H1 (cell line): Measurements from ENCODE around the gene VPS26B. TPM values are rescaled to one million over a fixed set of nuclear protein-coding genes. Genes with fewer than 3 reads are reported as not detected.

Source experiments
- CTCF ChIA-PET: fragments of 300-600 bp; sonication (Branson Sonifier 250); formaldehyde crosslinking; loops from one replicate; lab custom pipeline; 2021; ENCODE audit not compliant: partially characterized antibody; lab: Charles Lee
- POLR2A ChIA-PET: fragments of 300-600 bp; sonication (Branson Sonifier 250); formaldehyde crosslinking; loops from one replicate; lab custom pipeline; 2021; ENCODE audit warnings: inconsistent platforms; ENCODE audit not compliant: partially characterized antibody; lab: Charles Lee
- DNase-seq, 2 experiments: peaks; one replicate each; pipeline versions ENCODE4 v3.0.0 to v3.0.0-alpha.2; 2010 to 2022; ENCODE audit warnings: low spot score in 2 of 2, low read depth in 1 of 2, mixed read lengths in 1 of 2
- FAIRE-seq: peaks from 2 replicates; lab custom pipeline; 2011; peaks lifted over from hg19 to GRCh38; lab: Jason Lieb, UNC
- H2AFZ ChIP-seq: 2 replicates; pipeline ENCODE4 v1.8.1; 2012; ENCODE audit warnings: low read length, inconsistent platforms
- H2AK5ac ChIP-seq: 2 replicates; pipeline ENCODE4 v1.6.1; 2013; ENCODE audit warnings: low read depth, low read length
- H2BK120ac ChIP-seq: replicated peaks from 2 replicates; pipeline ENCODE3; 2013; ENCODE audit warnings: low read depth, low read length, inconsistent platforms
- H2BK12ac ChIP-seq: 2 replicates; pipeline ENCODE4 v1.6.1; 2013; ENCODE audit warnings: low read depth, low read length
- H2BK15ac ChIP-seq: 2 replicates; pipeline ENCODE4 v1.6.1; 2013; ENCODE audit warnings: low read length
- H2BK20ac ChIP-seq: 2 replicates; pipeline ENCODE4 v1.6.1; 2013; ENCODE audit warnings: low read length
- H2BK5ac ChIP-seq: 2 replicates; pipeline ENCODE4 v1.6.1; 2013; ENCODE audit warnings: low read depth, low read length
- H3K14ac ChIP-seq: 2 replicates; pipeline ENCODE4 v1.6.1; 2013; ENCODE audit warnings: inconsistent platforms; ENCODE audit not compliant: insufficient read length
- H3K18ac ChIP-seq: 2 replicates; pipeline ENCODE4 v1.6.1; 2013; ENCODE audit warnings: low read length; ENCODE audit errors: extremely low read depth
- H3K23ac ChIP-seq: 2 replicates; pipeline ENCODE4 v1.6.1; 2013; ENCODE audit warnings: inconsistent platforms; ENCODE audit not compliant: insufficient read length
- H3K23me2 ChIP-seq: 2 replicates; pipeline ENCODE4 v1.6.1; 2013; ENCODE audit warnings: low read depth, low read length
- H3K27ac ChIP-seq: 2 replicates; pipeline ENCODE4 v1.6.1; 2011; ENCODE audit warnings: low read depth, low read length, inconsistent platforms
- H3K27me3 ChIP-seq, 4 experiments: replicated peaks in 1 of 4; 1 replicate in 1 of 4; 2 replicates in 3 of 4; pipeline versions ENCODE4 v1.6.1 to v1.8.1; 2011 to 2013; ENCODE audit warnings: low read length in 3 of 4, mild to moderate bottlenecking in 3 of 4, inconsistent platforms in 2 of 4, mixed read lengths in 2 of 4, moderate library complexity in 1 of 4; ENCODE audit not compliant: control insufficient read depth in 3 of 4, insufficient read depth in 3 of 4; ENCODE audit errors: extremely low read depth in 1 of 4
- H3K36me3 ChIP-seq, 4 experiments: 2 replicates each; pipeline versions ENCODE4 v1.6.1 to v1.8.1; 2011 to 2013; ENCODE audit warnings: mild to moderate bottlenecking in 4 of 4, low read length in 3 of 4, moderate library complexity in 2 of 4, control low read depth in 1 of 4, inconsistent platforms in 1 of 4; ENCODE audit not compliant: insufficient read depth in 4 of 4, control insufficient read depth in 2 of 4
- H3K4ac ChIP-seq: replicated peaks from 2 replicates; pipeline ENCODE3; 2013; ENCODE audit warnings: low read length, low read depth, mixed read lengths, inconsistent platforms; ENCODE audit not compliant: insufficient read length
- H3K4me1 ChIP-seq, 4 experiments: replicated peaks in 1 of 4; 1 replicate in 1 of 4; 2 replicates in 3 of 4; pipeline versions ENCODE4 v1.6.1 to v1.8.1; 2011 to 2013; ENCODE audit warnings: low read length in 3 of 4, inconsistent platforms in 2 of 4, mixed read lengths in 1 of 4; ENCODE audit not compliant: insufficient read depth in 4 of 4, control insufficient read depth in 3 of 4
- H3K4me2 ChIP-seq, 2 experiments: 2 replicates each; pipeline versions ENCODE4 v1.6.1 to v1.8.1; 2011 to 2013; ENCODE audit warnings: low read depth in 2 of 2, low read length in 2 of 2, control low read depth in 1 of 2, inconsistent platforms in 1 of 2, mild to moderate bottlenecking in 1 of 2; ENCODE audit not compliant: insufficient read depth in 1 of 2
- H3K4me3 ChIP-seq, 4 experiments: fragments of 200-600, 300-600 bp in 1 of 4; sonication (generic), shearing (Covaris generic), sonication (Bioruptor Twin) in 1 of 4; 2 replicates each; pipeline versions ENCODE4 v1.5.1 to v1.8.1; 2011 to 2016; ENCODE audit warnings: low read length in 4 of 4, low read depth in 3 of 4, control low read depth in 2 of 4, inconsistent platforms in 2 of 4, mild to moderate bottlenecking in 2 of 4, mixed read lengths in 1 of 4, moderate library complexity in 1 of 4; ENCODE audit not compliant: insufficient read depth in 2 of 4; ENCODE audit errors: extremely low read depth in 1 of 4
- H3K56ac ChIP-seq: replicated peaks from 2 replicates; pipeline ENCODE3; 2013; ENCODE audit warnings: low read depth, mild to moderate bottlenecking, mixed read lengths, low read length, inconsistent platforms; ENCODE audit not compliant: insufficient read length
- H3K79me1 ChIP-seq: 2 replicates; pipeline ENCODE4 v1.6.1; 2013; ENCODE audit warnings: low read depth, low read length, control low read depth
- H3K79me2 ChIP-seq, 2 experiments: 2 replicates each; pipeline versions ENCODE4 v1.6.1 to v1.8.1; 2012 to 2013; ENCODE audit warnings: low read length in 2 of 2, mild to moderate bottlenecking in 2 of 2, inconsistent platforms in 1 of 2; ENCODE audit not compliant: insufficient read depth in 2 of 2, control insufficient read depth in 1 of 2
- H3K9ac ChIP-seq, 4 experiments: replicated peaks in 1 of 4; 1 replicate in 1 of 4; 2 replicates in 3 of 4; pipeline versions ENCODE4 v1.6.1 to v1.8.1; 2011 to 2013; ENCODE audit warnings: low read depth in 3 of 4, low read length in 3 of 4, control low read depth in 2 of 4, mild to moderate bottlenecking in 2 of 4, moderate library complexity in 2 of 4, inconsistent platforms in 1 of 4; ENCODE audit errors: extremely low read depth in 1 of 4
- H3K9me3 ChIP-seq, 2 experiments: 2 replicates each; pipeline versions ENCODE4 v1.6.1 to v1.8.1; 2012 to 2013; ENCODE audit warnings: mild to moderate bottlenecking in 2 of 2, moderate library complexity in 2 of 2, control low read depth in 1 of 2, inconsistent platforms in 1 of 2, low read depth in 1 of 2, low read length in 1 of 2, mixed read lengths in 1 of 2; ENCODE audit not compliant: insufficient read depth in 2 of 2
- H4K20me1 ChIP-seq, 2 experiments: replicated peaks in 1 of 2; 2 replicates each; pipeline versions ENCODE3 to v1.8.1; 2011 to 2013; ENCODE audit warnings: inconsistent platforms in 2 of 2, low read length in 2 of 2, mild to moderate bottlenecking in 1 of 2; ENCODE audit not compliant: insufficient read depth in 2 of 2, control insufficient read depth in 1 of 2
- H4K5ac ChIP-seq: 2 replicates; pipeline ENCODE4 v1.6.1; 2013; ENCODE audit warnings: low read length, low read depth, mixed read lengths, inconsistent platforms; ENCODE audit not compliant: insufficient read length
- H4K8ac ChIP-seq: 2 replicates; pipeline ENCODE4 v1.8.0; 2013; ENCODE audit warnings: mild to moderate bottlenecking, moderate library complexity, low read length, inconsistent platforms; ENCODE audit not compliant: insufficient read depth; ENCODE audit errors: extremely low read depth
- H4K91ac ChIP-seq: replicated peaks from 2 replicates; pipeline ENCODE3; 2013; ENCODE audit warnings: low read length, mixed read lengths, inconsistent platforms; ENCODE audit not compliant: insufficient read length
- BRCA1 ChIP-seq: IDR thresholded peaks from 2 replicates; pipeline ENCODE4 v1.6.1; 2012; ENCODE audit warnings: low read depth, low read length, improper control_type of control experiment
- CHD2 ChIP-seq: IDR thresholded peaks from 2 replicates; pipeline ENCODE4 v1.6.1; 2012; ENCODE audit warnings: low read length, improper control_type of control experiment
- CTBP2 ChIP-seq: IDR thresholded peaks from 2 replicates; pipeline ENCODE4 v1.7.0; 2011; ENCODE audit warnings: borderline replicate concordance, mild to moderate bottlenecking, moderate library complexity, mixed read lengths, low read length; ENCODE audit not compliant: insufficient read depth, insufficient read length
- EZH2 ChIP-seq: fragments of 200-600 bp; sonication (generic); IDR thresholded peaks from 2 replicates; pipeline ENCODE4 v1.7.1; 2012; ENCODE audit warnings: low read depth, mild to moderate bottlenecking, moderate library complexity, low read length, inconsistent platforms; ENCODE audit not compliant: severe bottlenecking
- GABPA ChIP-seq: IDR thresholded peaks from 2 replicates; pipeline ENCODE4 v1.6.1; 2011; ENCODE audit warnings: mild to moderate bottlenecking, low read length, moderate library complexity, borderline replicate concordance; ENCODE audit not compliant: insufficient read depth
- HDAC6 ChIP-seq: IDR thresholded peaks from one replicate; pipeline ENCODE4 v1.7.1; 2012; ENCODE audit warnings: low read depth, mild to moderate bottlenecking, inconsistent platforms, low read length, moderate library complexity
- SAP30 ChIP-seq: fragments of 300-600 bp; sonication (generic); IDR thresholded peaks from 2 replicates; pipeline ENCODE4 v1.7.1; 2012; ENCODE audit warnings: low read length, moderate library complexity, mild to moderate bottlenecking, inconsistent platforms; ENCODE audit not compliant: insufficient read depth, insufficient replicate concordance
- ZNF274 ChIP-seq: IDR thresholded peaks from 2 replicates; pipeline ENCODE4 v1.7.0; 2012; ENCODE audit warnings: low read length, borderline replicate concordance; ENCODE audit errors: extremely low read depth
- WGBS, 2 experiments: shearing (Covaris generic) in 1 of 2; methylation state at CpG; one replicate each; pipeline versions ENCODE4 v1.1.6 to v1.1.7; 2013 to 2015; ENCODE audit warnings: low lambda C conversion rate in 2 of 2, mixed read lengths in 2 of 2, inconsistent platforms in 1 of 2, low coverage in 1 of 2, missing lambda C conversion rate in 1 of 2; ENCODE audit not compliant: insufficient replicate concordance in 2 of 2, insufficient coverage in 1 of 2, insufficient read length in 1 of 2; ENCODE audit errors: extremely low coverage in 1 of 2, missing lambda C conversion rate in 1 of 2; 5-methylcytosine and 5-hydroxymethylcytosine counted together
- polyA plus RNA-seq, 7 experiments: library from polyadenylated mRNA; depleted of rRNA in 3 of 7; stranded (reverse) in 5 of 7; unstranded in 2 of 7; fragments of >200 nt in 5 of 7; fragments of 200-250 nt in 2 of 7; gene quantifications; 1 replicate in 5 of 7; 2 replicates in 1 of 7; 4 replicates in 1 of 7; pipeline versions ENCODE4 v1.2.1 to v1.2.3, GENCODE V29; 2011 to 2013; ENCODE audit warnings: missing spikeins in 2 of 7, mixed read lengths in 2 of 7
- total RNA-seq: library from RNA; stranded (reverse); fragmentation: NEBNext Ultra II Directional; extraction: Animal tissue kit (Norgen Biotek cat#: 25700); gene quantifications from 2 replicates; pipeline ENCODE4 v1.2.1, GENCODE V29; 2021
- TF ChIP-seq, protein P1 (sequence below): IDR thresholded peaks from 2 replicates; pipeline ENCODE4 v1.6.1; 2012; ENCODE audit warnings: low read length, inconsistent platforms
- TF ChIP-seq, protein P2 (sequence below): IDR thresholded peaks from 2 replicates; pipeline ENCODE4 v1.6.1; 2011; ENCODE audit warnings: low read length, improper control_type of control experiment

Gene VPS26B
- total and polyA plus RNA-seq, 2 of the 8 experiments (the other 6 are each of a cell fraction or from before 2014, with no cell fraction given): 18.3 to 27.0 TPM

- no peak for FAIRE-seq
- TF ChIP-seq, protein P1, sequence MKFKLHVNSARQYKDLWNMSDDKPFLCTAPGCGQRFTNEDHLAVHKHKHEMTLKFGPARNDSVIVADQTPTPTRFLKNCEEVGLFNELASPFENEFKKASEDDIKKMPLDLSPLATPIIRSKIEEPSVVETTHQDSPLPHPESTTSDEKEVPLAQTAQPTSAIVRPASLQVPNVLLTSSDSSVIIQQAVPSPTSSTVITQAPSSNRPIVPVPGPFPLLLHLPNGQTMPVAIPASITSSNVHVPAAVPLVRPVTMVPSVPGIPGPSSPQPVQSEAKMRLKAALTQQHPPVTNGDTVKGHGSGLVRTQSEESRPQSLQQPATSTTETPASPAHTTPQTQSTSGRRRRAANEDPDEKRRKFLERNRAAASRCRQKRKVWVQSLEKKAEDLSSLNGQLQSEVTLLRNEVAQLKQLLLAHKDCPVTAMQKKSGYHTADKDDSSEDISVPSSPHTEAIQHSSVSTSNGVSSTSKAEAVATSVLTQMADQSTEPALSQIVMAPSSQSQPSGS: no peak
- TF ChIP-seq, protein P2, sequence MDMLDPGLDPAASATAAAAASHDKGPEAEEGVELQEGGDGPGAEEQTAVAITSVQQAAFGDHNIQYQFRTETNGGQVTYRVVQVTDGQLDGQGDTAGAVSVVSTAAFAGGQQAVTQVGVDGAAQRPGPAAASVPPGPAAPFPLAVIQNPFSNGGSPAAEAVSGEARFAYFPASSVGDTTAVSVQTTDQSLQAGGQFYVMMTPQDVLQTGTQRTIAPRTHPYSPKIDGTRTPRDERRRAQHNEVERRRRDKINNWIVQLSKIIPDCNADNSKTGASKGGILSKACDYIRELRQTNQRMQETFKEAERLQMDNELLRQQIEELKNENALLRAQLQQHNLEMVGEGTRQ: no peak
- no peak for TF ChIP-seq BRCA1
- TF ChIP-seq CTBP2: no peak
- no peak for TF ChIP-seq ZNF274
- TF ChIP-seq GABPA: no peak
- no peak for TF ChIP-seq HDAC6
- TF ChIP-seq SAP30: no peak
- TF ChIP-seq EZH2: no peak
- TF ChIP-seq CHD2: no peak
Measured at GRCh38 chr11:134202661-134203060, 21.8 kb upstream of the VPS26B start.

More at GRCh38 chr11:134202661-134203060, 21.8 kb upstream of the VPS26B start:
- Histone ChIP-seq H4K91ac (no peak overlapping the region), H3K23ac (no peak overlapping the region), H2BK12ac (no peak overlapping the region), H4K20me1 (peaks cover 0 to 2% of the 10 kb centered on the region in 2 experiments), H3K23me2 (no peaks in the 10 kb centered on the region; the same call in 1 of the 2 replicates), H3K4me2 (no peak overlapping the region), H3K9ac (no peak overlapping the region), H3K4me1 (no peaks in the 10 kb centered on the region), H3K27ac (no peak overlapping the region), H3K14ac (no peak overlapping the region), H2BK15ac (no peak overlapping the region), H4K5ac (no peak overlapping the region), H2AFZ (no peak overlapping the region), H2BK20ac (no peak overlapping the region), H3K79me1 (peaks cover 2% of the 10 kb centered on the region; the same call in 1 of the 2 replicates), H2BK120ac (no peak overlapping the region), H3K4ac (no peak overlapping the region), H2AK5ac (no peak overlapping the region), H3K79me2 (peaks cover 0 to 2% of the 10 kb centered on the region in 2 experiments; a peak in 1 of 4 replicates), H3K9me3 (no peaks in the 10 kb centered on the region), H3K56ac (no peak overlapping the region), H3K4me3 (no peak overlapping the region), H3K27me3 (no peaks in the 10 kb centered on the region), H3K18ac (no peak overlapping the region), H4K8ac (no peak overlapping the region), H3K36me3 (peaks cover 15 to 71% (median 48%) of the 10 kb centered on the region in 4 experiments; a peak in 7 of 8 replicates), H2BK5ac (no peak overlapping the region)
- WGBS, 2 experiments: 91% methylated on average over 4 of the region's 4 CpGs; no CpG with 5 or more reads in 1 of the 2 experiments
- ChIA-PET POLR2A (no interaction called here), CTCF (interaction anchor here (1.5 kb wide), 1 partner anchor 59 kb away, joined by 5 read pairs; no protein-coding TSS in a partner anchor)
- no peak for DNase-seq
